Keratinocyte (primary cell): Measurements from ENCODE around the gene CDC42EP5.

Experiments
- EZH2 ChIP-seq: IDR thresholded peaks from one replicate; pipeline ENCODE4 v1.6.1; 2012; ENCODE audit warnings: inconsistent platforms, mild to moderate bottlenecking, low read length, moderate library complexity
- TF ChIP-seq, protein P1 (sequence below), 3 experiments: IDR thresholded peaks in 1 of 3; conservative IDR thresholded peaks in 1 of 3; optimal IDR thresholded peaks in 1 of 3; 2 replicates in 2 of 3; 3 replicates in 1 of 3; pipeline versions ENCODE3 to v1.5.1; 2011; ENCODE audit warnings: low read length in 3 of 3, mild to moderate bottlenecking in 3 of 3, moderate library complexity in 2 of 3, control low read depth in 1 of 3, inconsistent platforms in 1 of 3; ENCODE audit not compliant: insufficient read depth in 2 of 3; ENCODE audit errors: extremely low read depth in 1 of 3

DNA sequence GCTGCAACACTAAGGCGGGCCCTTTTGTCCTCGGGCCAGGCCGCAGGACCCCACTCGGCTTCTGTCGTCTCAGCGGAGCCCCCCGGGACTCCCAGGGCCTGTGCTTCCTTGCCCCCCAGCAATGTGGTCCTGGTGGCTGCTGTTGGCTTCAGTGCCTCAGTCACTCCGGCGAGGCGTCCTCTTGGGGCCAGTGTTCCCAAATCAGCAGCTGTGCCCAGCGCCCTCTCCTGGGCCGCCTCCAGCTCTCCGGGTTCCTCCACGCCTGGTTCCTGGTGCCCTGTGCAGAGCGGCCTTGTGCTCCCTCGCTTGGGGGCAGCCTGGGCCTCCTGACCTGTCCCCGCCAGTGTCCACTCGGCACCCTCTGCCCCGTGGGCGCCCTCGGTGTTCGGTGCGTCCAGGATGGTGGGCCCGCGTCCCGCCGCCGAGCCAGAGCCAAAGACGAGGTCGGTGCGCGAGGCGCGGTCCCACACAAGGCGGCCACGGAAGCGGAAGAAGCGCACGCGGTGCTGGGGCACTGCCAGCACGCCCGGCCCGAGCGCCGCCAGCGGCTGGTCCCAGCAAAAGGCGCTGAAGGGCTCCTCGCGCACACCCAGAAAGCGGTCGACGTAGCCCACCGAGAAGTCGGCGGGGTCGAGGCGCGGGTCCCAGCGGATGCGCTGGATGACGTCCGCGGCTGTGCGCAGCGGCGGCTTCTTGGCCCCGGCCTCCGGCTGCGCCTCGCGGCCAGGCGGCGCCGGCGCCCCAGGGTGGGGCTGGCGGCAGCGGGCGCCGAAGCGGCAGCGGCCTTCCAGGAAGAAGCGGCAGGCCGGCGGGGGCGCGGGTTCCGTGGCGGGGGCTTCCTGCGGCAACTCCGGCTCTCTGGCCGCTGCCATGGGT, 10.2 kb downstream of the CDC42EP5 start:
- TF ChIP-seq, protein P1, sequence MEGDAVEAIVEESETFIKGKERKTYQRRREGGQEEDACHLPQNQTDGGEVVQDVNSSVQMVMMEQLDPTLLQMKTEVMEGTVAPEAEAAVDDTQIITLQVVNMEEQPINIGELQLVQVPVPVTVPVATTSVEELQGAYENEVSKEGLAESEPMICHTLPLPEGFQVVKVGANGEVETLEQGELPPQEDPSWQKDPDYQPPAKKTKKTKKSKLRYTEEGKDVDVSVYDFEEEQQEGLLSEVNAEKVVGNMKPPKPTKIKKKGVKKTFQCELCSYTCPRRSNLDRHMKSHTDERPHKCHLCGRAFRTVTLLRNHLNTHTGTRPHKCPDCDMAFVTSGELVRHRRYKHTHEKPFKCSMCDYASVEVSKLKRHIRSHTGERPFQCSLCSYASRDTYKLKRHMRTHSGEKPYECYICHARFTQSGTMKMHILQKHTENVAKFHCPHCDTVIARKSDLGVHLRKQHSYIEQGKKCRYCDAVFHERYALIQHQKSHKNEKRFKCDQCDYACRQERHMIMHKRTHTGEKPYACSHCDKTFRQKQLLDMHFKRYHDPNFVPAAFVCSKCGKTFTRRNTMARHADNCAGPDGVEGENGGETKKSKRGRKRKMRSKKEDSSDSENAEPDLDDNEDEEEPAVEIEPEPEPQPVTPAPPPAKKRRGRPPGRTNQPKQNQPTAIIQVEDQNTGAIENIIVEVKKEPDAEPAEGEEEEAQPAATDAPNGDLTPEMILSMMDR (optimal IDR thresholded peaks at IDR 0.05 in 1 of 3, IDR thresholded peaks at IDR 0.05 in 1 of 3, conservative IDR thresholded peaks at IDR 0.05 in 1 of 3; ENCODE audit: extremely low read depth in 1 of 3, insufficient read depth in 2 of 3, low read length in 3 of 3), result peak; percentile 10 to 49 (median 28)
- TF ChIP-seq EZH2, result no peak
